Central memory CD8-positive, alpha-beta T cell (primary cell): ENCODE measurements around the gene IL10RA.
"Not testable (repeated sequence)": the region's sequence is repeated elsewhere in the genome, so short reads cannot be mapped to it uniquely, and the experiment has no call there.

Experiments used
- ATAC-seq: fragments of 150-1000 bp; cut with Tn5 transposase; replicated peaks from 2 replicates; pipeline ENCODE4 v1.10.0; 2022; ENCODE audit warnings: mild to moderate bottlenecking, moderate FRiP score, moderate number of reproducible peaks; ENCODE audit not compliant: poor library complexity, severe bottlenecking; ENCODE audit errors: extremely low read depth
- DNase-seq, 2 donors: peaks; one replicate each; pipeline ENCODE4 v3.0.0; 2021; ENCODE audit warnings: low spot score in 2 of 2
- H3K27ac Mint-ChIP-seq: one replicate; pipeline ENCODE4 v1.8.0; 2022; ENCODE audit warnings: low read depth, mild to moderate bottlenecking, moderate library complexity, mixed read lengths
- H3K27me3 Mint-ChIP-seq: one replicate; pipeline ENCODE4 v1.8.0; 2022; ENCODE audit warnings: mixed read lengths
- H3K36me3 Mint-ChIP-seq: one replicate; pipeline ENCODE4 v1.8.0; 2022; ENCODE audit warnings: mild to moderate bottlenecking, moderate library complexity, mixed read lengths; ENCODE audit not compliant: insufficient read depth
- H3K4me1 Mint-ChIP-seq: one replicate; pipeline ENCODE4 v1.8.0; 2022; ENCODE audit warnings: mixed read lengths
- H3K4me3 Mint-ChIP-seq: one replicate; pipeline ENCODE4 v1.8.0; 2022; ENCODE audit warnings: mild to moderate bottlenecking, moderate library complexity, mixed read lengths
- H3K9me3 Mint-ChIP-seq: one replicate; pipeline ENCODE4 v1.8.0; 2022; ENCODE audit warnings: mixed read lengths

IL10RA gene

DNA sequence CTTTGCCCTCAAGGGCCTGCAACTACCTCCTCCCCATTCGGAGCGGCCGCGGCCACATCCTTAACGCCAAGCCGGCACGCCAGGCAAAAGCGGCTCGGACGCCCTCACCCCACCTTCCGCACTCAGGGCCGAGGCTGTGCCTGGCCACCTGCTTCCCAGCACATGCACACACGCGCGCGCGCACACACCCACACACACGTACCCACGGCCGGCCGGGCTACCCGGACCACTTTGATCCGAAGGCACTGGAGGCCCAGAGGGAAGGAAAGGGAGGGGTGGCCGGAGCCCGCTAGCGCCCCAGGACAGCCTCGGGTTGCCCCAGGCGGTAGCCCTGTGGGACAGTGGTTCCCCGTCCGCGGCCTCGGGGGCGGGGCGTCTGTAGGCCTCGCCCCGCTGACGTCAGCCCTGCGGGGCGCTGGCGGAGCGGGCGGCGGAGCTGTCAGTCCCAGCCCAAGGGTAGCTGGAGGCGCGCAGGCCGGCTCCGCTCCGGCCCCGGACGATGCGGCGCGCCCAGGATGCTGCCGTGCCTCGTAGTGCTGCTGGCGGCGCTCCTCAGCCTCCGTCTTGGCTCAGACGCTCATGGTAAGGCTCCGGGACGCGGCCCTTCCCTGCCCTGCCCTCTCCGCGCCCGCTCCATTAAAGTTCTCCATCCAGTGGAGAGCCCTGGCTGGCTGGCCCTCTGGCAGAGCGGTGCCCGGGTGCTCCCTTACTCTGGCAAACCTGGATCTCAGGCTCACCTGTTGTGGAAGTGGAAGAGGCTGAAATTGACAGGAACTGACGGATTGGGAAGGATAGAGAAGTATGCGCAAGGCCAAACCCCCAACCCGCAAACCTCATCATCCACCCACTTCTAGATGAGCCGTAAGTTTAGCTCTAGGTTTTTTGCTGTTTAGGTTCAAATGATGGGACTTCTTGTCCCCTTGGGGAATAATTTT, at the start of gene IL10RA:
IL10RA (plus strand) TSS at position 442 of the 935 bp plus-strand sequence; CDS start at position 516, 74 bp downstream.
- Mint-ChIP-seq H3K36me3 (peaks cover 60% of the 10 kb centered on the region), H3K9me3 (no peaks in the 10 kb centered on the region)
- DNase-seq: peak; percentile 70 to 77

DNA sequence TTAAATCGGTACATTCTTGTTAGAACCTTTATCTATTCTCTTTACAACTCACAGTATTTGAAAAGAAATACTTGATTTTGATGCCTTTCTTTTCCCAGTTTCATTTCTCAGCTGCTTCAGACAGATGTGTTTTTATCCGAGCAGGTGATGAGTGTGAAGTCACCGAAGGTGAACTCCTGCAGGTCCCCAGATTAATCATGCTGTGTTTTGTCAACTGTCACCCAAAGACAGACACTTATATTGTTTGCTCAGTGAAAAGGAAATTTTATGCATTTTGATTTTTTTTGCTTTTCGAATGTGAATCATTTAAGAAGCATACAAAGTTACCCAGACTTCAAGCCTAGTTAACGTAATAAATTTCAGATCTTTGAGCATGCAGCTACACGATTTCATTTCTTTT, 49.2 kb upstream of the IL10RA start:
- Mint-ChIP-seq H3K4me1 (peaks cover 24% of the 10 kb centered on the region), H3K36me3 (peaks cover 3% of the 10 kb centered on the region), H3K27ac (no peak overlapping the region), H3K9me3 (no peaks in the 10 kb centered on the region), H3K4me3 (no peak overlapping the region), H3K27me3 (no peaks in the 10 kb centered on the region)
- ATAC-seq: no peak
- DNase-seq: no peak

More for the DNA sequence above, at the start of gene IL10RA:
- peak within 1 kb of the TSS; percentile 98 for H3K4me3 Mint-ChIP-seq
- H3K27ac Mint-ChIP-seq: peak within 1 kb of the TSS; percentile 98
- ATAC-seq: peak; percentile 76
- H3K4me1 Mint-ChIP-seq: peaks cover 86% of the 10 kb centered on the region
- H3K27me3 Mint-ChIP-seq: no peaks in the 10 kb centered on the region

DNA sequence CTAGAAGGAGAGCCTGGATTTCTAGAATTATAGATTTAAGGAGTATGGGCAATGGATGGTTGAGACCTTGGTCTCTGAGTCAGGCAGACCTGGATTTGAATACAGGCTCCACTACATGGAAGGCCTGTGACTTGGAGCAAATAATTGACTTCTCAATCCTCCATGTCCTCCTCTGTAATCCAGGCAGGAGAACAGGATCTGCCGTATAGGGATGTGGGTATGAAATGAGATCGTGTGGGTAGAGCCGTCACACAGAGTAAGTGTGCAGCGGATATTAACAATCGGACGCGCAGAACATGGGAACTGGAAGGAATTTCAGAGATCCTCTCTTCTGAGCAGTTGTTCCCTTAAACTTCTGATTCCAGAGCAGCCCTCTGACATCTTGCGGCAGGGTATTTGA, 45.5 kb upstream of the IL10RA start:
- no peaks in the 10 kb centered on the region for H3K36me3 Mint-ChIP-seq
- peaks cover 8% of the 10 kb centered on the region for H3K4me1 Mint-ChIP-seq
- DNase-seq: no peak
- no peak for ATAC-seq
- no peak overlapping the region for H3K4me3 Mint-ChIP-seq
- H3K9me3 Mint-ChIP-seq: no peaks in the 10 kb centered on the region
- H3K27ac Mint-ChIP-seq: no peak overlapping the region
- H3K27me3 Mint-ChIP-seq: no peaks in the 10 kb centered on the region

DNA sequence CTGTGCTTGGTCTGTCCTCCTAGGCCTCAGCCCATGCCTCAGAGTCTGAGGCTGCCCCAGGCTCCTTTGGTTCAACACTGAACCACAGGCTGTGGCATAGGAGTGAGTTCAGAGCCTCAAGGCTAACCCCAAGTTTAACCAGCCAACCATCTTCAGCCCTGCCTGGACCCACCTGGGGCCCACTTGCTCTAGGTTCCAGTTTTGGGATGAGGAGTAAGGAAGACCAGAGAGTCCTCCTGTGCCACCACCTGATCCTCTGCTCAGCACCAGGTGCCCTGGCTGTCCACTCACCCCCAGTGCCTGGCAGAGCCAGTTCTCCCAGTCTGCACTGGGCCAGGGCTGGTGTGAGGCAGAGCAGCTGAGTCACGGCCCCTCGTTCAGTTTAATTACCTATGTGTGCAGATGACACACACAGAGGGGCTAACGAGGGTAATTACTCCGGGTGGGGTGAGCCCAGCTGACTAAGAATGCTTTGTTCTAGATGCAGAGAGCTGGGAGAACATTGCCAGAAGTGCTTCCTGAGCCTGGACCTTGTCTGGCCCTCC, 45.0 kb upstream of the IL10RA start:
- ATAC-seq: no peak
- H3K27ac Mint-ChIP-seq: no peak overlapping the region
- no peaks in the 10 kb centered on the region for H3K9me3 Mint-ChIP-seq
- no peak overlapping the region for H3K4me3 Mint-ChIP-seq
- peaks cover 8% of the 10 kb centered on the region for H3K4me1 Mint-ChIP-seq
- no peaks in the 10 kb centered on the region for H3K27me3 Mint-ChIP-seq
- DNase-seq: no peak
- no peaks in the 10 kb centered on the region for H3K36me3 Mint-ChIP-seq

DNA sequence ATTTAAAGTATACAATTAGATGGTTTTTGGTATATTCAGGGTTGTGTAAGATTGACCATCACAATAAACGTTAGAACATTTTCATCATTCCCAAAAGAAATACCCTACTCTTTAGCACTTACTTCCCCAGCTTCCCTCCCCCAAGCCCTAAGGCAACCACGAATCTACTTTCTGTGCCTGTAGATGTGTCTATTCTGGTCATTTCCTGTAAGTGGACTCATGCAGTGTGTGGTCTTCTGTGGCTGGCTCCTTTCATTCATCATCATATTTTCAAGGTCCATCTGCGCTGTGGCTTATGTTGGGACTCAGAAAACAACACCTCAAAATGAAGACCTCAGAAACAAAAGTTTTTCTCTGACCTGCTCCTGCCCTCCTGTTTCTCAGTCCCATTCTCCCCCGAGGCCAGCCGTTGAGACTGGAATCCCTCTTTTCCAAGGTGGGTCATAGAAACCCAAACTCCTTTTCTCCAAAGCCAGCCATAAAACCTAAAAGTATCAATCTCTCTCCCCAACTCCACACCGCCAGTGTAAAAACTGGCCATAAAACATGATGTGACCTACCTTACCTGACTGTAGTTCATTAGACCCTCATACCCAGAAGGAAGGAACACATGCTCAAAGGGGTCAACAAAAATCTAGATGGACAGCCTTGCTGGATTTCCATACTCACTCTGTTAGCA, 44.1 kb upstream of the IL10RA start:
- Mint-ChIP-seq H3K4me3 (no peak overlapping the region), H3K27me3 (no peaks in the 10 kb centered on the region), H3K27ac (no peak overlapping the region), H3K4me1 (peaks cover 12% of the 10 kb centered on the region), H3K9me3 (no peaks in the 10 kb centered on the region), H3K36me3 (no peaks in the 10 kb centered on the region)
- ATAC-seq (no peak), DNase-seq (no peak)

DNA sequence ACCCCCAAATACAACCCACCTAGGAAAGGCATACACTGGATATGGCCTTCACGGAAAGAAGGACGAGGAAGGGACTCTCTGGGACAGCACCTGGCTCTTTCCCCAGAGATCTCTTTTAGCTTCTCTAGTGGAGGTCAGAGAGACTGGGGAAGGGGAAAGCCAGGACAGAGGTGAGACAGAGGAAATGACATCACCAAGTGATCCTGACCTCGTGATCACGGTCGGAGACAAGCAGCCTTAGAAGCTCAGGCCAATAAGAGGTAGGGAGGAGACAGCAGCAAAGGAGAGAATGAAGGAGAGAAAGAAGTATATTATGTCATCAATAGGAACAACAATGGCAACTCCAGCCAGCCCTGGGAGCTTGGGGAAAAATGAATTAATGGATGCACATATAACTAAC, 41.6 kb upstream of the IL10RA start:
- no peaks in the 10 kb centered on the region for H3K9me3 Mint-ChIP-seq
- H3K4me1 Mint-ChIP-seq: peaks cover 37% of the 10 kb centered on the region
- ATAC-seq: no peak
- no peaks in the 10 kb centered on the region for H3K27me3 Mint-ChIP-seq
- H3K36me3 Mint-ChIP-seq: no peaks in the 10 kb centered on the region
- DNase-seq: no peak
- no peak overlapping the region for H3K4me3 Mint-ChIP-seq
- H3K27ac Mint-ChIP-seq: peak overlapping the region; percentile 60

DNA sequence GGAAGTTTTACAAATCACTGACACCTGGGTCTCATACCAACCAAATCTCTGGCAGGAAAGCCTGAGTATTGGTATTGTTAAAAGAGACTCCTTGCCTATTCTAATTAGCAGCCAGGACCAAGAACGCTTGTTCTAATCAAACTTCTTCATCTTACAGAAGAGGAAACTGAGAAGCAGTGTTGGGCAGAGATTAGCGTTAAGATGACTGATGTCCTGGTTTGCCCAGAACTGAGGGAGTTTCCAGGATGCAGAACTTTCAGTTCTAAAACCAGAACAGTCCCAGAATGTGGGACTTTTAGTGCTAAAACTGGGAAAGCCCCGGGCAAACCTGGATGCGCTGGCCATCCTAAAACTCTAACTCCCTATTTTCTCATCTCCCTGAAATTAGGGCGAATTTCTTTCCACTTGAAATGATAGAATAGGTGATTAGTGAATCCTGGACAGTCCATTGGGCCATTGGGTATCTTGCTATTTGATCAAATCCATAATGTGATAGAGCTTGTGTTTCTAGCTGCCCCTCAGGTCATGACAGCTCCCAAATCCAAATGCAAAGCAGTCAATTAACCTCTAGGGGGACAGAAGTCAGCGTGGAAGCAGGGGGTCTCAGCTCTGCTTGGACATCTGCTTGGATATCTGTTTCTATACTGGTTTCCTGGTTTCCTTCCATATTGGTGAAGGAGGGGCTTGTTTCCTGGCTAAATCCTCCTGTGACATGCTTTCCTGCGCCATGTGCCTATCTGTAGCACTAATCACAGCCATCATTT, 41.0 kb upstream of the IL10RA start:
- Mint-ChIP-seq H3K4me1 (peaks cover 43% of the 10 kb centered on the region), H3K4me3 (no peak overlapping the region)

DNA sequence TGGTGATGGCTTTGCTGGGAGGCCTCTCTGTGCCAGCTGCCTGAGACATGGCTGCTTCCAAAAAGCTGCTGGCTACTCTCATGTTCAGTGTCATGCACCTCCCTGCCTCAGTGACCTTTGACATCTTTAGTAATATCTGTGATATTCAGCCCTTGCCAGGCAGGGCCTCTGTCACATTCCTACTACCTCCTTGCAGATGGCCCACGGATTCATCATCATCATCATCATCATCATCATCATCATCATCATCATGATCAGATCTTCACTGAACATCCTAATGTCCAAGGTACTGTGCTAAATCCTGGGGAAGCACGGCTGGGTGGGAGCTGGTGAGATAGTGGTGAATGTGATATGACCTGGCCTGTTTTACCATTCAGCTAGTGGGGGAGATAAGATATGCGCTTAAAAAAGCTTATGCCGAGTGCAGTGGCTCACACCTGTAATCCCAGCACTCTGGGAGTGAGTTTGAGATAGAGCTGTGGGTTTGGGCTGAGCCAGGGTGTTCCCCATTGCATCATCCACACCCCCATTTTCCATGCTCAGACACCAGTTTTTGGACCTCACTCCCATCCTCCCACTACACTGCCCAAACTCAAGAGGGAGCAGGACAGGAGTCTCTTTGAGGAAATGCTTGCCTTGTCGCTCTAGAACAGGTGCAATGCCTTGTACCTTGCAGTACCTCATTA, 39.9 kb upstream of the IL10RA start:
- peaks cover 4% of the 10 kb centered on the region for H3K36me3 Mint-ChIP-seq
- no peak overlapping the region for H3K4me3 Mint-ChIP-seq
- H3K9me3 Mint-ChIP-seq: no peaks in the 10 kb centered on the region
- no peak for DNase-seq
- ATAC-seq: no peak
- H3K27me3 Mint-ChIP-seq: no peaks in the 10 kb centered on the region
- no peak overlapping the region for H3K27ac Mint-ChIP-seq
- peaks cover 54% of the 10 kb centered on the region for H3K4me1 Mint-ChIP-seq

More for the DNA sequence above, 41.0 kb upstream of the IL10RA start:
- Mint-ChIP-seq H3K27ac (no peak overlapping the region), H3K36me3 (no peaks in the 10 kb centered on the region), H3K27me3 (no peaks in the 10 kb centered on the region), H3K9me3 (no peaks in the 10 kb centered on the region)
- DNase-seq: no peak
- ATAC-seq: no peak

DNA sequence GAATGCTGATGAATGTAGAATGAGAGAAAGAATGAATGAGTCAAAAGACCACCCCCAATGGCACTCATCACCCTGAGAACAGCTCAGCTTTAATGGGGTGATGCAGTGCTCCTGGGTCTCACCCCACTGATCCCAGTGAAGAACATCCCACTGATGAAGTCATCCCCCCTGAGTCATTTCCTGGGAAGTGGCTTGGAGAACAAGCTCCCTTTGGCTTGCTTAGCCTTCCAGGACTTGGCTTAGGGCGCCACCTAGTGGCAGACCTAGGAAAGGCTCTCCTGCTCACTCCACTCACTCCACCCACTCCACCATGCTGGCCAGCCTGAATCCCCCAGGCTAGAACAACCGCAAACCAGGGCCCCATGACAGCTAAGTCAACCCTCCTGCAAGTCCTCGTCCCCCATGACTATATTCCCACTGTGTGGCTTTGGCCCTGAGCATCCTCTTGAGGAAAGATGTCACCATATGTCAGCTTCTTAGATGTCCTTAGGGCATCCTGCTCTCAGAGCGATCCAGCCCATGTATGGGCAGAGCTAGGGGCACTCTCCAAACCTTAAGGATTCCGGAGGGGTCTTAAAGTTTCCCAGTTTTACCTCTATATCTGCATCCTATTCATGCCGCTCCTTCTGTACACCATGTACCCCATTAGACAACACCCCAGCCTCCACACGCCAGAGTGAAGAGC, 39.2 kb upstream of the IL10RA start:
- DNase-seq (peak; percentile 59 to 78), ATAC-seq (no peak)
- no peaks in the 10 kb centered on the region for H3K27me3 Mint-ChIP-seq
- peaks cover 61% of the 10 kb centered on the region for H3K4me1 Mint-ChIP-seq
- H3K4me3 Mint-ChIP-seq: peak overlapping the region; percentile 28
- H3K9me3 Mint-ChIP-seq: no peaks in the 10 kb centered on the region
- peak overlapping the region; percentile 33 for H3K27ac Mint-ChIP-seq
- peaks cover 7% of the 10 kb centered on the region for H3K36me3 Mint-ChIP-seq

DNA sequence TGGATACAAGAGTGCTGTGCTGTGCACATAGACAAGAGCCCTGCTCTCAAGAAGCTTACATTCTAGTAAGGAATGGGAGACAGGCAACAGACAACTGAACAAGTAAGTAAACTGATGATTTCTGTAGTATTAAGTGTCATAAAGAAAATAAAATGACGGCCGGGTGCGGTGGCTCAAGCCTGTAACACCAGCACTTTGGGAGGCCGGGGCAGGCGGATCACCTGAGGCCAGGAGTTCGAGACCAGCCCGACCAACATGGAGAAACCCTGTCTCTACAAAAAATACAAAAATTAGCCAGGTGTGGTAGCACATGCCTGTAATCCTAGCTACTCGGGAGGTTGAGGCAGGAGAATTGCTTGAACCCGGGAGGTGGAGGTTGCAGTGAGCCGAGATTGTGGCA, 38.4 kb upstream of the IL10RA start:
- not testable (repeated sequence) for H3K27me3 Mint-ChIP-seq, ATAC-seq, H3K9me3 Mint-ChIP-seq, DNase-seq, H3K36me3 Mint-ChIP-seq, H3K4me3 Mint-ChIP-seq
- Mint-ChIP-seq H3K27ac (peak overlapping the region; percentile 88), H3K4me1 (peaks cover 69% of the 10 kb centered on the region)

DNA sequence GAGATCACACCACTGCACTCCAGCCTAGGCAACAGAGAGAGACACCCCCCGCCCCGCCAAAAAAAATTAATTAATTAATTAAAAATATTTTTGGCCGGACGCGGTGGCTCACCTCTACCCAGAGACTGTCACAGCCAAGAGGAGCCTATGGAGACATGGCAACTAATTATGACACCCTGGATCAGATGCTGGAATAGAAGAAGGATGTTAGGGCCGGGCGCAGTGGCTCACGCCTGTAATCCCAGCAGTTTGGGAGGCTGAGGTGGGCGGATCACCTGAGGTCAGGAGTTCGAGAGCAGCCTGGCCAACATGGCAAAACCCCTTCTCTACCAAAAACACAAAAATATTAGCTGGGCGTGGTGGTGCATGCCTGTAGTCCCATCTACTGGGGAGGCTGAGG, 37.7 kb upstream of the IL10RA start:
- not testable (repeated sequence) for H3K36me3 Mint-ChIP-seq, DNase-seq, ATAC-seq, H3K9me3 Mint-ChIP-seq, H3K4me3 Mint-ChIP-seq, H3K27me3 Mint-ChIP-seq
- Mint-ChIP-seq H3K27ac (peak overlapping the region; percentile 88), H3K4me1 (peaks cover 76% of the 10 kb centered on the region)
